ENCODE measurements around the gene CERS6. TPM values are rescaled to one million over a fixed set of nuclear protein-coding genes. Genes with fewer than 3 reads are reported as not detected.

The CERS6 gene
- total and polyA plus RNA-seq, 2 donors from 2014 or later = 9.4 to 18.8 TPM

- Histone ChIP-seq H3K9me3 (ENCODE audit: control insufficient read depth in 2 of 3, insufficient read depth in 1 of 3, low read length in 3 of 3) (peaks cover 0 to 16% (median 2%) of the 10 kb centered on the region in 3 donors), H3K36me3 (ENCODE audit: control insufficient read depth in 2 of 3, insufficient read depth in 3 of 3, low read length in 3 of 3) (no peaks in the 10 kb centered on the region), H3K9ac (ENCODE audit: low read length in 3 of 3) (no peak overlapping the region), H3K4me1 (ENCODE audit: control insufficient read depth in 2 of 3, insufficient read depth in 2 of 3, low read depth in 1 of 3, low read length in 3 of 3) (no peaks in the 10 kb centered on the region), H3K27me3 (ENCODE audit: control insufficient read depth, insufficient read depth, low read length) (no peaks in the 10 kb centered on the region), H3K4me3 (ENCODE audit: low read length in 3 of 3) (no peak overlapping the region), H3K27ac (ENCODE audit: low read depth in 2 of 2, low read length in 2 of 2) (no peak overlapping the region)
- no peak for TF ChIP-seq CTCF (IDR thresholded peaks at IDR 0.05; ENCODE audit: borderline replicate concordance, extremely low read depth, insufficient read depth)
- intact Hi-C loops (cut with DNase I) = no loop called here
- no peak for FAIRE-seq
- DNase-seq = no peak
These were observed 83.9 kb downstream of the CERS6 start for GRCh38 chr2:168539945-168540344.

- FAIRE-seq (no peak), DNase-seq (no peak)
- Histone ChIP-seq H3K9ac (ENCODE audit: low read length in 3 of 3) (no peak overlapping the region), H3K4me3 (ENCODE audit: low read length in 3 of 3) (no peak overlapping the region), H3K36me3 (ENCODE audit: control insufficient read depth in 2 of 3, insufficient read depth in 3 of 3, low read length in 3 of 3) (no peaks in the 10 kb centered on the region), H3K27ac (ENCODE audit: low read depth in 2 of 2, low read length in 2 of 2) (no peak overlapping the region), H3K9me3 (ENCODE audit: control insufficient read depth in 2 of 3, insufficient read depth in 1 of 3, low read length in 3 of 3) (peaks cover 0 to 16% (median 2%) of the 10 kb centered on the region in 3 donors), H3K4me1 (ENCODE audit: control insufficient read depth in 2 of 3, insufficient read depth in 2 of 3, low read depth in 1 of 3, low read length in 3 of 3) (no peaks in the 10 kb centered on the region), H3K27me3 (ENCODE audit: control insufficient read depth, insufficient read depth, low read length) (no peaks in the 10 kb centered on the region)
- intact Hi-C loops (cut with DNase I) = no loop called here
- TF ChIP-seq CTCF (IDR thresholded peaks at IDR 0.05; ENCODE audit: borderline replicate concordance, extremely low read depth, insufficient read depth) = no peak
These were observed 85.8 kb downstream of the CERS6 start for GRCh38 chr2:168541858-168542257.

GRCh38 chr2:168543037-168543436 is 87.0 kb downstream of the CERS6 start:
- no peaks in the 10 kb centered on the region for H3K4me1 ChIP-seq (ENCODE audit: control insufficient read depth in 2 of 3, insufficient read depth in 2 of 3, low read depth in 1 of 3, low read length in 3 of 3)
- no peak overlapping the region for H3K4me3 ChIP-seq (ENCODE audit: low read length in 3 of 3)
- no peaks in the 10 kb centered on the region for H3K27me3 ChIP-seq (ENCODE audit: control insufficient read depth, insufficient read depth, low read length)
- no peaks in the 10 kb centered on the region for H3K36me3 ChIP-seq (ENCODE audit: control insufficient read depth in 2 of 3, insufficient read depth in 3 of 3, low read length in 3 of 3)
- DNase-seq (no peak), FAIRE-seq (no peak)
- peaks cover 0 to 16% (median 2%) of the 10 kb centered on the region in 3 donors for H3K9me3 ChIP-seq (ENCODE audit: control insufficient read depth in 2 of 3, insufficient read depth in 1 of 3, low read length in 3 of 3)
- H3K9ac ChIP-seq (ENCODE audit: low read length in 3 of 3) = no peak overlapping the region
- no peak for TF ChIP-seq CTCF (IDR thresholded peaks at IDR 0.05; ENCODE audit: borderline replicate concordance, extremely low read depth, insufficient read depth)
- intact Hi-C loops (cut with DNase I) = no loop called here
- H3K27ac ChIP-seq (ENCODE audit: low read depth in 2 of 2, low read length in 2 of 2) = no peak overlapping the region

- DNase-seq = no peak
- no peak overlapping the region for H3K27ac ChIP-seq (ENCODE audit: low read depth in 2 of 2, low read length in 2 of 2)
These were observed 87.9 kb downstream of the CERS6 start for GRCh38 chr2:168543935-168544334.

More at GRCh38 chr2:168543935-168544334, 87.9 kb downstream of the CERS6 start:
- H3K36me3 ChIP-seq (ENCODE audit: control insufficient read depth in 2 of 3, insufficient read depth in 3 of 3, low read length in 3 of 3) = no peaks in the 10 kb centered on the region
- no peaks in the 10 kb centered on the region for H3K4me1 ChIP-seq (ENCODE audit: control insufficient read depth in 2 of 3, insufficient read depth in 2 of 3, low read depth in 1 of 3, low read length in 3 of 3)
- H3K4me3 ChIP-seq (ENCODE audit: low read length in 3 of 3) = no peak overlapping the region
- H3K27me3 ChIP-seq (ENCODE audit: control insufficient read depth, insufficient read depth, low read length) = no peaks in the 10 kb centered on the region
- H3K9ac ChIP-seq (ENCODE audit: low read length in 3 of 3) = no peak overlapping the region
- FAIRE-seq = no peak
- H3K9me3 ChIP-seq (ENCODE audit: control insufficient read depth in 2 of 3, insufficient read depth in 1 of 3, low read length in 3 of 3) = peaks cover 0 to 16% (median 2%) of the 10 kb centered on the region in 3 donors
- intact Hi-C loops (cut with DNase I) = no loop called here
- TF ChIP-seq CTCF (IDR thresholded peaks at IDR 0.05; ENCODE audit: borderline replicate concordance, extremely low read depth, insufficient read depth) = no peak

Measured in kidney (tissue), 14 donors.